ENCODE measurements around the gene KCMF1. TPM values are rescaled to one million over a fixed set of nuclear protein-coding genes. Genes with fewer than 3 reads are reported as not detected.

The KCMF1 gene
- total and polyA plus RNA-seq, 4 donors = 15.8 to 71.0 (median 47.4) TPM

- peaks cover 0 to 10% (median 4%) of the 10 kb centered on the region in 4 donors for H3K36me3 ChIP-seq (ENCODE audit: control insufficient read depth in 4 of 4, insufficient read depth in 4 of 4, low read length in 4 of 4)
Measured at GRCh38 chr2:84965827-84966226, 5.1 kb upstream of the KCMF1 start.

GRCh38 chr2:84966731-84967130 is 4.2 kb upstream of the KCMF1 start:
- Histone ChIP-seq H3K9me3 (ENCODE audit: control insufficient read depth in 4 of 4, insufficient read depth in 3 of 4, low read length in 3 of 4) (no peaks in the 10 kb centered on the region), H3K9ac (ENCODE audit: insufficient read depth in 1 of 2, low read length in 2 of 2) (no peak overlapping the region), H3K4me1 (ENCODE audit: control insufficient read depth in 5 of 5, insufficient read depth in 5 of 5, low read length in 5 of 5) (peaks cover 0 to 17% (median 11%) of the 10 kb centered on the region in 5 donors), H3K4me3 (no peak overlapping the region), H3K36me3 (ENCODE audit: control insufficient read depth in 4 of 4, insufficient read depth in 4 of 4, low read length in 4 of 4) (peaks cover 0 to 8% (median 4%) of the 10 kb centered on the region in 4 donors), H3K27me3 (ENCODE audit: control insufficient read depth in 3 of 3, insufficient read depth in 3 of 3, low read length in 2 of 3) (no peaks in the 10 kb centered on the region), H3K27ac (ENCODE audit: low read depth in 1 of 2, low read length in 1 of 2) (no peak overlapping the region)
- ATAC-seq (ENCODE audit: insufficient read depth, low FRiP score) = no peak
- TF ChIP-seq CTCF (IDR thresholded peaks at IDR 0.05; ENCODE audit: control extremely low read depth, extremely low read depth) = no peak
- DNase-seq = no peak
- WGBS, 2 donors = 64 to 83% methylated on average over 7 of the region's 7 CpGs

More at GRCh38 chr2:84965827-84966226, 5.1 kb upstream of the KCMF1 start:
- H3K9me3 ChIP-seq (ENCODE audit: control insufficient read depth in 4 of 4, insufficient read depth in 3 of 4, low read length in 3 of 4) = no peaks in the 10 kb centered on the region
- TF ChIP-seq CTCF (IDR thresholded peaks at IDR 0.05; ENCODE audit: control extremely low read depth, extremely low read depth) = no peak
- H3K9ac ChIP-seq (ENCODE audit: insufficient read depth in 1 of 2, low read length in 2 of 2) = no peak overlapping the region
- no peak overlapping the region for H3K27ac ChIP-seq (ENCODE audit: low read depth in 1 of 2, low read length in 1 of 2)
- peaks cover 0 to 17% (median 11%) of the 10 kb centered on the region in 5 donors for H3K4me1 ChIP-seq (ENCODE audit: control insufficient read depth in 5 of 5, insufficient read depth in 5 of 5, low read length in 5 of 5)
- H3K4me3 ChIP-seq = no peak overlapping the region
- WGBS, 2 donors = 97 to 99% methylated on average over 9 of the region's 9 CpGs
- DNase-seq (no peak), ATAC-seq (ENCODE audit: insufficient read depth, low FRiP score) (no peak)
- no peaks in the 10 kb centered on the region for H3K27me3 ChIP-seq (ENCODE audit: control insufficient read depth in 3 of 3, insufficient read depth in 3 of 3, low read length in 2 of 3)

- ATAC-seq (ENCODE audit: insufficient read depth, low FRiP score) (no peak), DNase-seq (peak; percentile 19 to 60 (median 40))
- Histone ChIP-seq H3K36me3 (ENCODE audit: control insufficient read depth in 4 of 4, insufficient read depth in 4 of 4, low read length in 4 of 4) (peaks cover 0 to 9% (median 4%) of the 10 kb centered on the region in 4 donors), H3K9ac (ENCODE audit: insufficient read depth in 1 of 2, low read length in 2 of 2) (peak overlapping the region; percentile 75 to 80), H3K27me3 (ENCODE audit: control insufficient read depth in 3 of 3, insufficient read depth in 3 of 3, low read length in 2 of 3) (no peaks in the 10 kb centered on the region), H3K4me1 (ENCODE audit: control insufficient read depth in 5 of 5, insufficient read depth in 5 of 5, low read length in 5 of 5) (peaks cover 2 to 27% (median 21%) of the 10 kb centered on the region in 5 donors), H3K9me3 (ENCODE audit: control insufficient read depth in 4 of 4, insufficient read depth in 3 of 4, low read length in 3 of 4) (no peaks in the 10 kb centered on the region), H3K4me3 (peak overlapping the region; percentile 95), H3K27ac (ENCODE audit: low read depth in 1 of 2, low read length in 1 of 2) (peak overlapping the region; percentile 97)
- no peak for TF ChIP-seq CTCF (IDR thresholded peaks at IDR 0.05; ENCODE audit: control extremely low read depth, extremely low read depth)
- WGBS, 2 donors = 3% methylated on average over 10 of the region's 10 CpGs
Measured at GRCh38 chr2:84969511-84970209, 1.3 kb upstream of the KCMF1 start.
